GM21381 (cell line): ENCODE measurements around the gene CTNND2.
"Not testable (repeated sequence)": the region's sequence is repeated elsewhere in the genome, so short reads cannot be mapped to it uniquely, and the experiment has no call there.

ENCODE experiments used
- ATAC-seq: cut with Tn5 transposase; IDR thresholded peaks from one replicate; pipeline ENCODE4 v1.9.1; 2021; ENCODE audit warnings: mild to moderate bottlenecking, moderate library complexity; ENCODE audit not compliant: unreplicated experiment

CTNND2 gene

GRCh38 chr5:11684607-11685006, 219.6 kb downstream of the CTNND2 start:
- ATAC-seq: no peak

DNA sequence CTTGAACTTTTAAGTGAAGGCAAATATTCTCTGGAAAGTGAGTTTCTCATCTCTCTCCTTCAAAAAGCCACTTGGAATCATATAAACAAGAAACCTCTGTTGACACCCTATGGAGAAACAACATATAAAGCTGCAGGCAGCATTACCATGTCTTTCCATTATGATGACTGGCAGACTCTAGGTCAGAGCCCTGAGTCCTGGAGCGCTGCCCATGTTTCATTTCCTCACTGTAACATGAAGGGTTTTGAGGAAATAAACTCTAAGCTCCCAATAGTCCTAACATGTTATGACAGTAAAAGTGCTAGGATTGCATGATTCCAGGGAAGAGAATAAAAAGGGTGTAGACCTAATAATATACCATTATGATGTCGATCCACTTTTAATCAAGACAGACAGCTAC, 220.6 kb downstream of the CTNND2 start:
- no peak for ATAC-seq

DNA sequence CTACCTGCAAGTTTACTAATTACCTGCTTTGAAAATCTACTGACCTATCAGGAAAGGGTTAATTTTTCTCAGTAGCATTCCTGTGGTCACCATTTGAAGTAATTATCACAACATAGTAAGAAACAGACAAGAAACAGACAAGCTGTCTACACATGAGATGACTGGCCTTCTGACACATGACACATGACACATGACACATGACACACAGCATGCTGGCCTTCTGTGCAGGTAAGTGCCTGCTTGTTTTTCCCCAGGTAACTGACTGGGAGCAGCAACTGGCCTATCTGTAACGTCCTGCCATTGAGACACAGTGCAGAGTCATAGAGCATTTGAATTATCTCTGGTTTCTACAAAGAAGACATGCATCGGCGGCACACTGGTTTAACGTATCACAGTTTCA, 222.4 kb downstream of the CTNND2 start:
- no peak for ATAC-seq

- ATAC-seq: no peak
These were observed 224.6 kb downstream of the CTNND2 start for GRCh38 chr5:11679676-11680075.

GRCh38 chr5:11675184-11675583, 229.1 kb downstream of the CTNND2 start:
- ATAC-seq: no peak

DNA sequence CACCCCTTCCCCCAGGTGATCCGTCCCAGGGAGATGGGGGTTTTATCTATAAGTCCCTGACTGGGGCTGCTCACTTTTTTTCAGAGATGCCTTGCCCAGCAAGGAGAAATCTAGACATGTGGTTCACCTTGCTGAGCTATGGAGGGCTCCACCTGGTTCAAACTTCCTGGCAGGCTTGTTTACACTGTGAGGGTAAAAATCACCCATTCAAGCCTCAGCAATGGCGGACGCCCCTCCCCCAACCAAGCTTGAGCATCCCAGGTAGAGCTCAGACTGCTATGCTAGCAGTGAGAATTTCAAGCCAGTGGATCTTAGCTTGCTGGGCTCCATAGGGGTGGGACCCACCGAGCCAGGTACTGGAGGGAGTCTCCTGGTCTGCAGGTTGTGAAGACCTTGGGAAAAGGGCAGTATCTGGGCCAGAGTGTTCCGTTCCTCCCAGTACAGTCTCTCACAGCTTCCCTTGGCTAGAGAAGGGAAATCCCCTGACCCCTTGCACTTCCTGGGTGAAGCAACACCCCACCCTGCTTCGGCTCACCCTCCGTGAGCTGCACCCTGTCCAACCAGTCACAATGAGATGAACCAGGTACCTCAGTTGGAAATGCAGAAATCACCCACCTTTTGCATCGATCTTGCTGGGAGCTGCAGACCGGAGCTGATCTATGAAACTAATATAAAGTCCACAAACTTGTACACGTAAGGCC, 231.7 kb downstream of the CTNND2 start:
- ATAC-seq: no peak

DNA sequence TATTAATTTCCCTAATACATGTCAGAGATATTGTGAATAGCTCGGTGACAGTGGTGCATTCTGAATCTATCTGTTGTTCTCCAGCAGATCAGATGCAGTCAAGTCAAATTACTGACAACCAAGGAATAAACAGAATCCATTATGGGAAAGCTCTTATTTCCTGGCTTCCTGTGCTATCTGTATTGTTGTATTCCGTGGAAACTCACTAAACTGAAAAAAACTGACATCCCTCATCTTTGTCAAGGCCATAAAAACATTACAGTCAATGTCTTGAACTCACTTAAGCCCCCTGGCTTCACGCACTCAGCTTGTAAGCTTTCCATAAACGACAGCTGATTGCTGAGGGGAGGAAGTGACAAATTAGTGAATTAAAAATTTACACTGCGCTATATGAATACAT, 245.9 kb downstream of the CTNND2 start:
- no peak for ATAC-seq

GRCh38 chr5:11656916-11657315, 247.3 kb downstream of the CTNND2 start:
- no peak for ATAC-seq

DNA sequence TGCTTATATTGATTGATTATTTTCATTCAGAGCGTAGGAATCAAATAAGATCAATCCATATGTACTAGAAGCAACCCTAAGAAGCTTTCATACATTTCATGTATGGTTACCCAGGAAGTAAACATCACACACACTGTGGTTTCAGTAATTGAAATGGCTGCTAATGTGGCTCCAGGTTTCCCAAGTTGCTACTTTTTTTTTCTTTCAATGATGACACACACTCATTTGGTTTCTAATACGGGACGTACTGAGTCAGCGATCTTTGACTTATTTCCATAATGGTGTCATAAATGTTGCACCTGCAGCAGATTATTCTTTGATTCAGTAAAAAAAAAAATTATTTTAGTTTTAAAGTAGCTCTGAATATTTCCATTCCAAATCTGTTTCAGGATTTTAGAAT, 248.6 kb downstream of the CTNND2 start:
- no peak for ATAC-seq

DNA sequence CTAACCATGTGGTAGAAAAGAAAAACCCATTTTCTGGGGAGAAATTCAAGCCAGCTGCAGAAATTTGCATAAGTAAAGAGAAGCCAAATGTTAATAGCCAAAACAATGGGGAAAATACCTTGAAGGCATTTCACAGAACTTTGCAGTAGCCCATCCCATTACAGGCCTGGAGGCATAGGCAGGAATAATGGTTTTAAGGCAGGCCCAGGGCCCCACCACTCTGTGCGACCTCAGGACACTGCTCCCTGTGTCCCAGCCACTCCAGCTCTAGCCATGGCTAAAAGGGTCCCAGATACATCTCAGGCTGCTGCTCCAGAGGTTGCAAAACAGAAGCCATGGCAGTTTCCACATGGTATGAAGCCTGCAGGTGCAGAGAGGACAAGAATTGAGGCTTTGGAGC, 253.3 kb downstream of the CTNND2 start:
- no peak for ATAC-seq

- no peak for ATAC-seq
These were observed 258.1 kb downstream of the CTNND2 start for GRCh38 chr5:11646141-11646540.

- no peak for ATAC-seq
These were observed 261.8 kb downstream of the CTNND2 start for GRCh38 chr5:11642438-11642837.

DNA sequence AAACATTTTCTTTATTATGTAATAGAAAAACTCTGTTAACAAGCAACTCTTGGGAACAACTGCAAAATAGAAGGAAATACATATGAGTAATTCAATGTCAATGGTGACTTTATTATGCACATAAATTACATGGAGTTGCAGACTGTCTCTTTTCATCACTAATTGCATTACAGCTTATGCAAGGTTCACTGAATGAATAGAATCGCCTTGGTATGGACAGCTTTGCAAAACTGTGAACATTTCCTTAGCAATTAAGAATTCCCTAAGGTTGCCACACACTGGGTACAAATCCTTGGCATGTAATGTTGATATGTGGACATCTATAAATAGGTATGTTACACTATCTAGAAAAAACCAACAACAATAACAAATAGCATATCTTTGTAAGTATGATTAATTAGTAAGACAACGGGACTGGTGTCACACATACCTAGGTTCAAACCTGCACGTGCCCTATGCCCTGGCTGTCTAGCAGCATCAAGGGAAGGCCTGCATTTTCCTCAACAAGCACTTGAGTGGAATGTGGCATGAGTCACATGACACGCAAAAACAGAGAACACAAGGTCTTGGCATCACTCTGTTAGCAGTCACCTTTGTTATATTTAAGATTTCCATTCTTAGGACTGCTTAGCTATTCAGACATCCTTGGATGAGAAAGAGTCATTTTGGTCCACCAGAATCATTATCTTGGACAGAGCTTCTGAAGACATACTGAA, 263.9 kb downstream of the CTNND2 start:
- no peak for ATAC-seq

GRCh38 chr5:11622785-11623184, 281.5 kb downstream of the CTNND2 start:
- no peak for ATAC-seq

GRCh38 chr5:11620172-11620571, 284.1 kb downstream of the CTNND2 start:
- no peak for ATAC-seq

GRCh38 chr5:11619339-11620024, 284.8 kb downstream of the CTNND2 start:
- ATAC-seq: no peak

- no peak for ATAC-seq
These were observed 287.2 kb downstream of the CTNND2 start for GRCh38 chr5:11617080-11617479.

GRCh38 chr5:11616624-11617023, 287.6 kb downstream of the CTNND2 start:
- not testable (repeated sequence) for ATAC-seq

- ATAC-seq: no peak
These were observed 293.2 kb downstream of the CTNND2 start for GRCh38 chr5:11611011-11611410.

DNA sequence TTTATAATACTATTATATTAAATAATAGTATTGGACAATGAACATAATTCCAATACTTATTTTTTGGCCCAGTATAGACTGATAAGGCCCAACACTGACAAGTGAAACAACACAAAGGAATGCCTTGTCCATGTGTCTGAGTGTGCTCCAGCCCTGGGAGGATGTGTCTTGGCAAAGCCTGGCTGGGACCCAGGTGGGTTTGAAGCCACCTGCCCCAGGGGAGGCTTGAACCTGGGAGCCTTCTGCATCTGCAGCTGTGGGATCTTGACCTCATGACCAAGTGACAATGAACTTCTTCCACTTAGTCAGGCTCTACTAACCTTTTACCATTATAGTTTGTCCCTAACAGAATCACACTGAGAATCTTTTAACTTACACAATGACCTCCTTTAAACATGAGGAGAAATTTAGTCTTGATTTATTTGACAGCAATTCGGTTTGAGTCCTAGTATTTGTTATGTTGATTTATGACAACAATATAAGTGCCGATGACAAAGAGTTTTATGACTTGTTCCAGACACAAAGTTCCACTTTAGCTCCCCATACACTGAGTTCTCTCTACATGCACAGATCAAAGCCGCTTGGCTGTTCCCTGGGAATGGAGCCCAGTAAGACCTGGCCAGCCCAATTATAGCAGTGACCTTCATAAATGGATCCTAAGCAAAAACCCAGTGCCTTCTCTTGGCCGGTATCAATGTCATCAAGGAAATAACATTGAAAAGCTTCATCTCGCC, 294.5 kb downstream of the CTNND2 start:
- no peak for ATAC-seq

GRCh38 chr5:11608530-11608929, 295.7 kb downstream of the CTNND2 start:
- no peak for ATAC-seq
